ENCODE measurements around the gene CD3E. TPM values are rescaled to one million over a fixed set of nuclear protein-coding genes. Genes with fewer than 3 reads are reported as not detected.
A peak's percentile ranks its signal among the peaks of the same experiment; 100 is the strongest.

The CD3E gene
- total and polyA plus RNA-seq, 4 donors: 0.33 to 2.3 (median 1.8) TPM

- Histone ChIP-seq H3K36me3 (ENCODE audit: control insufficient read depth in 4 of 4, insufficient read depth in 3 of 4, low read depth in 1 of 4, low read length in 3 of 4) (no peaks in the 10 kb centered on the region), H3K4me1 (ENCODE audit: control insufficient read depth in 4 of 4, insufficient read depth in 4 of 4, low read length in 3 of 4) (peaks cover 0 to 6% (median 2%) of the 10 kb centered on the region in 4 donors), H3K27me3 (ENCODE audit: control insufficient read depth in 4 of 4, insufficient read depth in 4 of 4, low read length in 3 of 4) (peaks cover 0 to 4% (median 1%) of the 10 kb centered on the region in 4 donors), H3K27ac (ENCODE audit: low read depth in 1 of 2, low read length in 2 of 2) (no peak overlapping the region), H3K9ac (ENCODE audit: low read depth in 1 of 2, low read length in 2 of 2) (no peak overlapping the region), H3K9me3 (ENCODE audit: control insufficient read depth in 4 of 4, low read length in 3 of 4) (no peaks in the 10 kb centered on the region), H3K4me3 (ENCODE audit: low read depth in 1 of 3, low read length in 3 of 3) (no peak overlapping the region)
- TF ChIP-seq JUND (IDR thresholded peaks at IDR 0.05) (no peak), RAD21 (IDR thresholded peaks at IDR 0.05) (no peak), HNF4G (IDR thresholded peaks at IDR 0.05) (no peak), RXRA (IDR thresholded peaks at IDR 0.05) (no peak), CTCF (IDR thresholded peaks at IDR 0.05; ENCODE audit: low read depth, low read length, missing input control) (no peak), TAF1 (conservative IDR thresholded peaks at IDR 0.05) (no peak), ATF3 (IDR thresholded peaks at IDR 0.05) (no peak), GABPA (IDR thresholded peaks at IDR 0.05 in 1 of 2, conservative IDR thresholded peaks at IDR 0.05 in 1 of 2) (no peak), HNF4A (conservative IDR thresholded peaks at IDR 0.05) (no peak), EGR1 (IDR thresholded peaks at IDR 0.05; ENCODE audit: low read depth in 2 of 2) (no peak), FOXA1 (IDR thresholded peaks at IDR 0.05) (no peak), YY1 (IDR thresholded peaks at IDR 0.05) (no peak), REST (IDR thresholded peaks at IDR 0.05) (no peak), FOXA2 (IDR thresholded peaks at IDR 0.05) (no peak), ZBTB33 (IDR thresholded peaks at IDR 0.05) (no peak), SP1 (IDR thresholded peaks at IDR 0.05) (no peak)
- 72% methylated on average over 4 of the region's 4 CpGs for WGBS
- no peak for DNase-seq (ENCODE audit: low spot score)
These were observed 8.7 kb downstream of the CD3E start for GRCh38 chr11:118313242-118313641.

GRCh38 chr11:118314988-118315411, 10.5 kb downstream of the CD3E start:
- no peak overlapping the region for H3K4me3 ChIP-seq (ENCODE audit: low read depth in 1 of 3, low read length in 3 of 3)
- peaks cover 0 to 4% (median 1%) of the 10 kb centered on the region in 4 donors for H3K27me3 ChIP-seq (ENCODE audit: control insufficient read depth in 4 of 4, insufficient read depth in 4 of 4, low read length in 3 of 4)
- H3K4me1 ChIP-seq (ENCODE audit: control insufficient read depth in 4 of 4, insufficient read depth in 4 of 4, low read length in 3 of 4): peaks cover 0 to 7% (median 3%) of the 10 kb centered on the region in 4 donors
- no peaks in the 10 kb centered on the region for H3K36me3 ChIP-seq (ENCODE audit: control insufficient read depth in 4 of 4, insufficient read depth in 3 of 4, low read depth in 1 of 4, low read length in 3 of 4)
- no peak for DNase-seq (ENCODE audit: low spot score)
- no peaks in the 10 kb centered on the region for H3K9me3 ChIP-seq (ENCODE audit: control insufficient read depth in 4 of 4, low read length in 3 of 4)
- no peak overlapping the region for H3K27ac ChIP-seq (ENCODE audit: low read depth in 1 of 2, low read length in 2 of 2)
- WGBS: 27% methylated on average over 7 of the region's 7 CpGs
- H3K9ac ChIP-seq (ENCODE audit: low read depth in 1 of 2, low read length in 2 of 2): no peak overlapping the region
- TF ChIP-seq FOXA2 (IDR thresholded peaks at IDR 0.05) (peak; percentile 82), REST (IDR thresholded peaks at IDR 0.05) (no peak), CTCF (IDR thresholded peaks at IDR 0.05; ENCODE audit: low read depth, low read length, missing input control) (no peak), ZBTB33 (IDR thresholded peaks at IDR 0.05) (peak; percentile 22), FOXA1 (IDR thresholded peaks at IDR 0.05) (peak; percentile 74), YY1 (IDR thresholded peaks at IDR 0.05) (no peak), JUND (IDR thresholded peaks at IDR 0.05) (peak in 1 of 2 donors; percentile 18)

Measured in liver (tissue), 9 donors.